HG03521 (cell line): ENCODE data around the gene CDH22.

Experiments used
- ATAC-seq: cut with Tn5 transposase; IDR thresholded peaks from one replicate; pipeline ENCODE4 v1.9.1; 2021; ENCODE audit warnings: mild to moderate bottlenecking, moderate library complexity; ENCODE audit not compliant: unreplicated experiment

Gene CDH22

DNA sequence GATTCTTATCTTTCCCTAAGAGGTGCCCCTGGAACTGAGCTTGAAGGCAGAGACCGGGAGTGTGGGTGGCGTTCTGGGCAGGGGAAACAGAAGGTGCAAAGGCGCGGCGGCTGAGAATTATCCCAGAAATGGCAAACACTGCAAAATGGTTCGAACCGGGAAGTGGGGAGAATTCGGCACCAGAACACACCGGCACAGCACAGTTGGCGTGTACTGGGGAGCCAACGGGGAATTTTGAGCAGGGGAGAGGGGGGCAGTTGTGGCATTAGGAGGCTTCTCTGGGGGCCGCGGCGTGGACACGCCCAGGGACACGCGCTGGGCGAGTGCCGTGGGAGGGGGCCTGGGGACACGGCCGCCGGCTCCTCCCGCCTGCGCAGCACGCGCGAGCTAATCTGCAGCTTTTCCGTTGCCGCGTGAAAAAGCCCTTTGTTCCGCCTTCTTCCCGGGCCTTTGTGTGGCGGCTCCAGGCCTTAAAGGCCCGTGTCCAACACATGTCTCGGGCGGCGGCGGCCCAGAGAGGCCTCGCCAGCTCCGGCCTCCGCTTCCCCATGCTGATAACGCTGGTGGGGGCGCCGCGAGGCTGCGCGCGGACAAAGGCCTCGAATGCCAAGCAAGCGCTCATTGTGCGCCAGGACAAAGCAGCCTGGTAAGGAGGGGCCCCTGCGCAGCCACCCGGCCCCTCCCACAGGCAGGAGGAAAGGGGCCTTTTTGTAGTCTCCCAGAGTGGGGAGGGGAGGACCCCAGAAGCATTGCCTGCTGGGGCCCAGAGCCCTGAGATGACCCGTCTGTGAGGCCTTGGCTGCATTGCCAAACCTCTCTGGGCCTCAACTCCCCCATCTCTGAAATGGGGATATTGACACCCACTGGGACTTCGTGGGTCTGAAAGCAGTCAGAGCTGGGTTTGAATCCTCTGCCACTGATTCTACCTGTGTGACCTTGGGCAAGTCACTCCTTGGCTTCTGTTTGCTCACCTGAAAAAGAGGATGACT is 107.4 kb downstream of the CDH22 start:
- no peak for ATAC-seq

DNA sequence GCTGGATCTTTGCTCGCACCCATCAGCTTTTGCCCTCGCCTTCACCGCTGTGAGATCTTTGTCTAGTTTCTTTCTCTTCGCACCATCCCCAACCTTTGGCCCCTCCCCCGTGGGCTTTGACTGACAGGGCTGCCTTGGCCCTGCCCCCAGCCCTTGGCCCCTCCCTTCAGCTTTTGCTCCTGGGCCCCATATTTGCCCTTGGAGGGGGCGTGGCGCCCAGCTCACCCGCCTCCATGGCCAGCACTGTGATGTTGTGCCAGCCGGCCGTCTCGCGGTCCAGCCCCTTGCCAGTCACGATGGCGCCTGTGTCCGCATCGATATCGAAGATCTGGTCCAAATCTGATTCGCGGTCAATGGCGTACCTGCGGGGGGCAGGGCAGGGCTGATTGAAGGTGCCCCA is 109.1 kb downstream of the CDH22 start:
- no peak for ATAC-seq

DNA sequence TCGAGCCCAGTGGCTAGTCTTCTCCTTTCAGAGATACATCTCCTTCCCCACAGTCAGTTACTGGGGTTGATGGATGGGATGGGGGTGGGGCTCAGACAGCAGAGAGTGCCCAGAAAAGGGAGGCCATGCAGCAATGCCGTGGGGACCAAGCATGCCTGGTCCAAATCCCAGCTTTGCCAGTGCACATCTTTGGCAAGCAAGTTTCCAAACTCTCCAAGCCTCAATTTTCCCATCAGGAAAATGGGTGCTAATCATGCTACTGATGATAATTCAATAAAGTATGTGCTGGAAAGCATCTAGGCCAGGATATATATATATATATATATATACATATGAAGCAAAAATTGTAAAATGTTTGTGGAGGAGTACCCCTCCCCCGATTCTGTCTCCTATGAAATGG is 111.3 kb downstream of the CDH22 start:
- ATAC-seq: no peak

DNA sequence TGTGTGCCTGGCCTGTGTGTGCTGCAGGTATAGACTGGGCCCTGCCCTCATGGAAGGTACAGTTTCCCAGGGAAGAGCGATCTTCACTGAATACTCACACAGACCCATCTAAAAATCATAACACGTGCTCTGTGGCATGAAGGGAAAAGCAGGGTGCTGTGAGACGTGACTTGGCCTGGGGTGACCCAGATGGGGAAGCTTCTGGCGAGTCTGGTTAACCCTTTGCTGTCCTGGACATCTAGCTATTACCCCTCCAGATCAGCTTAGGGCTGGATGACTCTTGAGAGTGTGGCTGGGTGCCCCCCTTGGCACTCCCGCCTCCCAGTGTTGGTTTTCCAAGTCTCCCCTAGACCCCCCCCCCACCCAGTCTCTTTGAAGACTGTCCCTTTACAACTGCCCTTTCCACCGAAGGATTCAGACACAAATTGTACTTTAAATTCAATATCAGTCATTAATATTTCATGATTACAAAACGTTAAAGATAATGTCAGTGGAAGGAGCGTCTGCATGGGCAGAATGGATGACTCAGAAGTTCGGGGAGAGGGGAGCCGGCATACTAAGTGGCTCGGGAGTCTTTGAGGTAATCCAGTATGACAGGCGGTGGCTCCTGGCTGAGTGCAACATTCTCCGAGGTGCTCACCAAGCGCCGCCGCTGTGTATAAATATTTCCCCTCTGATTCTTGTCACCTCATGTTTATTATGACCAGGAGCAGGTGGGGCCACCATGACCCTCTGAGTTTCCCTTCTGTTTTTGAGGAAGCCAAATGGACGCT is 112.8 kb downstream of the CDH22 start:
- ATAC-seq: no peak

DNA sequence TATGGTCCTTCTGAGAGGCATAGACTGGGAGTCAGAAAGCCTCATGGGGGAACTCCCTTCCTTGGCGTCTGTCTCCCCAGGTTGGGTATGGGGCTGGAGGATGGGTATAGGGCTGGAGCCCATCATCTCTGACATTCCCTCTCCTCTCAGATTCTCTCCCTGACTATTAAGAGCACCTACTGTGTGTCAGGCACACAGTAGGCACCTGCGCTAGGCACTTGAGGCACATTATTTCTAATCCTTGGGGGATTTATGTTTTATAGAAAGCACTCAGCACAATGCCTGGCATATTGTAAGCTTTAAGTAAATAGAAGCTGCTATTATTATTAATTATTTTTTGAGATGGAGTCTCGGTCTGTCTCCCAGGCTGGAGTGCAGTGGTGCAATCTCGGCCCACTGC is 113.9 kb downstream of the CDH22 start:
- ATAC-seq: no peak

DNA sequence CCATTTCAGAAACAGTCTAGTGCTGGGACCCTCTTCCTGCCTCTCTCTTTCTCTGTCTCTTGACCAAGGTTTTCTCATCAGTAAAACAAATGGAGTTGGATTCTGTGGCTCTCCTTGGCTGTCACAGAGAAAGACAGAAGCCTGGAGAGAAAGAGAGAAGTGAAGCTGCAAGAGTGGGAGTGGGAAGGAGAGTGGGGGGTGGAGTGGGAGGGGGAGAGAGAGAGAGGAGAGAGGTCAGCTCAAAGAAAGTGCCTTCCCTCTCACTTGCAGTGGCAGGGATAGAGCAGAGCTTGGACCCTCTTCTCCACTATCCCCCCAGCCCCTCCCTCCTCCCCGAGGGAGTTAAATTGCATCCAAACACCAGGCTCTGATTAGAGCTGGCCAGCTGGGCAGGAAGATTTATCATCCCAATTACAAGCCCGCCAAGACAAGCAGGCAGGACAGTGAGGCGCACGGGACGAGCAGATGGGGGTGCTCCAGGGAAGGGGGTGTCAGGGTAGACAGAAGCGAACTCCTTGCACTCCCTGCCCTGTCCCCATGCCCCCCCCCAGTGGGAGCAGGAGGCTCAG is 115.8 kb downstream of the CDH22 start:
- no peak for ATAC-seq

DNA sequence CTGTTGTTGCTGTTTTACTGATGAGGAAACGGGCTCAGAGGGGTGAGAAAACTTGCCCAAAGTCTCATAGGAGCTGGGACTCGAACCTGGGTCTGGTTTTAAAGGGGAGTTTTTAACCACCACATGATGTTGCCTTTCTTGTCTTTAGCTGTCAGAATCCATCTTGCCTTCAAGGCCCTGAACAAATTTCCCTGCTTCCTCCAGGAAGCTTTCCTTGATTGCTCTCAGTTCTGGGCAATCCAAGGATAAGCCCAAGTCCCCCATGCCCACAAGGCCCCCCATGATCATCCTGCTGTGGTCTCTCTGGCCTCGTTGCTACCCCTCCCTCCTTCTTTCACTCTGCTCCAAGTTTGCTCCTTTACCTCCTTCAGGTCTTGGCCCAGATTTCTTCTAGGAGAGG is 116.7 kb downstream of the CDH22 start:
- ATAC-seq: no peak

DNA sequence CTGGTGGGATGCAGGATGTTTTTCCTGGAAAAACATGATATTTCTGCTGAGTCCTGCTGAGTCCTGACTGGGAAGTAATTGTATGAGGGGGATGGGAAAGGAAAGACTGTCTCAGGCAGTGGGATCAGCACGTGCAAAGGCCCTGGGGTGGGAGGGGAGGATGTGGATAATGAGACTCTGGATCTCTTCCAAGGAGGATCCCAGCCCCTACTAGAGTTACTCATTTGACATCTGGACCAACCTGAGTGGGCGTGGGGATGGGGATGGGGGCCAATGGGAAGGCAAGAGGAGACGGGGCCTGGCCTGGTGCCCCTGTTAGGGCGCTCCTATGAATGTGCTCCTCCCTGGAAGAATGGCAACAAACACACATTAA is 117.1 kb downstream of the CDH22 start:
- no peak for ATAC-seq

DNA sequence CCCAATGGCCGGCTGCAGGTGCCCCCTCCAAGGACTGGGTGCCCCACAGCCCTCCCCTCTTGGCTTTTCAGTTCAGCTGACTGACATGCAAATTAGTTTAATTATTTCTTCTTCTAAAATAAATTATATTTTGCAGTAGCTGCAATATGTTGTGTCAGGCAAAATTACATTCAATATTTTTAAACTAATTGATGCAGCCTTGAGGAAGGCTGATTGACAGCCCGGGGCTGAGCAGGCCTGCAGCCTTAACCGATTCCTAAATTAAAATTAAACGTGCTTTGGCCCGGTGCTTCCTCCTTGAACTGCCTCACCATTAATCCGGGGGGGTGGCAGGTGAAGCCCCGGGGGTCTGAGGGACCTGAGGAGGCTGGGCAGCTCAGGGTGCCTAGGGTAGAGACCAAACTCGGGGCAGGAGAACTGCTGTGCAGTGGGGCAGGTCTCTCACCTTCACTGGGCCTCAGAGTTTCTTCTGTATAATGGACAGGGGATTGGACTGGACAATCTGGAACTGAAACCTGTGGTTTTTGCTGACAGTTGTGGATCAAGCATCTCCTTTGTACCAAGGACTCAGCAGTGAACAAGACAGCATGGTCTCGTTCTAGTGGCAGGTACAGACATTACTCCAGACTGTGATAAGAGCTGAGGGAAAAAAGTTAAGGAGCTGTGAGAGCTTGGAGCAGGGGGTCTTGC is 117.7 kb downstream of the CDH22 start:
- ATAC-seq: no peak

DNA sequence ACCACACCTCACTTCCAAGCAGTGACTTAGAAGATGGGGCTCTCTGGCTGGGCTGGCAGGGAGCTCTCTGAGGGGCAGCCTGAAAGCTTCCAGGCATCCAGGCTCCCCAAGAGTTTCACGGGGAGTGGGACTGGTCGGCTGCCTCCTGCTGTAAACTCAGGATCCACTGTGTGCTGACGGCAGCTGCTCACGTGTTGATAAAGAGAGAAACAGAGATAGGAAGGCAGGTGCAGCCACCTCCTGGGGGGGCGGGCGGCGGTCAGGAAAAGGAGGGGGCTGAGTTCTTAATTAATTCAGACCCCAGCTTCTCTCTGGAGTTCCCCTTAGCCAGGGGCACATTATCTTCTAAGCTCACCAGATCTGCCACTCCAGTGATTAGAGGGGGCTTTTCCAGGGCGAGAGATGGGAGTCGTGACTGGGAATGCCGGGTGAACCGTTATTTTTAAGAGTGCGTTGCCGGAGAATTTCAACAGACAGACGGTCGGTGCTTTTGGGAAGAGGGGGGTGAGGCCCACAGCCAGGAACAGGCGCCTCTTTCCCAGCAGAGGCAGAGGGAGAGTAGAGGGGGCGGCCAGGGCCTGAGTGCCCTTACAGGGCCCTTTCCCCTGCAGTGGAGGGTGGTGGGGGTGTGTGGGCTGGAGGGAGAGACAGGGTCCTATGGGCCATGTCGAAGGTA is 119.3 kb downstream of the CDH22 start:
- no peak for ATAC-seq

DNA sequence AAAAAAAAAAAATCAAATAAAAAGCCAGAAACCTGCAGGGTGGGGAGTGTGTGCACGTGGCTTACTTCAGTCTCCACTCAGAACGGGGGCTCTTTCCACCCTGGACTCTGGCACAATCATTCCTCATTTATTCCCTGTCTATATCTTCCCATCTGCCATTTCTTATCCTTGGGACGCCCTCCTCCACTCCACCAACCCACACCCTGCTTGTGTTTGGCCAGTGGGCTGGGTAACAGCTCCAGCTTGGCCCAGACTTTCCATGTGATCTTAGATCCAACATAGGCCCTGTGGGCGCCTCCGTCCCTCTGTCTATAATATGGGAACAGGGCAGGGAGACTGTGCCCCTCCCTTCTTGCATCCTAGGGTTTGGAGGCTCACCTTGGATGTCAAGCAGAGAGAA is 122.1 kb downstream of the CDH22 start:
- ATAC-seq: no peak

DNA sequence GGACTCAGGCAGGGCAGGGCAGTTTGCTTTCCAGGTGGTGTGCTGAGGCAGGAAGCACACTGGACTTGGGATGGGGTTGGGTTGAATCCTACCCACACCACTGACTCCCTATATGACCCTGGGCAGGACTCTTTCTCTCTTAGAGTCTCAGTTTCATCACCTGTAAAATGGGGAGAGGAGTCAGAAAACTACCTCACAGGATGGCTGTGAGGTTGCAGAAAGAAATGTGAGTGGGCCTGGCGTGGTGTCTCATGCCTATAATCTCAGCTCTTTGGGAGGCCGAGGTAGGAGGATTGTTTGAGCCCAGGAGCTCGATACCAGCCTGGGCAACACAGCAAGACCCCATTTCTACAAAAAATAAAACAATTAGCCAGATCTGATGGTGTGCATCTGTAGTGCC is 122.9 kb downstream of the CDH22 start:
- no peak for ATAC-seq

DNA sequence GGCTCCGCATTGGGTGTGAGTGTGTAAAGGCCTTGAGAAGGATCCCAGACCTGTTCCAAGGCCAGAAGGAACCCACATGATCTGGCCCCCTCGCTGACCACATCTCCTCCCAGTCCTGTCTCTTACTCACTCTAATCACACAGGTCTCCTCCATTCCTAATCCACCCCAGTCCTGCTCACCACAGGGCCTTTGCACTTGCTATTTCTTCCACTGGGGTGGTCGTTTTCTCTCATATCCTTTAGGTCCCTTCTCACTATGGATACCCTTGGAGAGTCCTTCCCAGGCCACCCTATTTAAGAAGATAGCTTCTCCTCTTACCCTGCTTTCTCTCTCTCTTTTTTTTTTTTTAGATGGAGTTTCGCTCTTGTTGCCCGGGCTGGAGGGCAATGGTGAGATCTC is 124.5 kb downstream of the CDH22 start:
- ATAC-seq: no peak

DNA sequence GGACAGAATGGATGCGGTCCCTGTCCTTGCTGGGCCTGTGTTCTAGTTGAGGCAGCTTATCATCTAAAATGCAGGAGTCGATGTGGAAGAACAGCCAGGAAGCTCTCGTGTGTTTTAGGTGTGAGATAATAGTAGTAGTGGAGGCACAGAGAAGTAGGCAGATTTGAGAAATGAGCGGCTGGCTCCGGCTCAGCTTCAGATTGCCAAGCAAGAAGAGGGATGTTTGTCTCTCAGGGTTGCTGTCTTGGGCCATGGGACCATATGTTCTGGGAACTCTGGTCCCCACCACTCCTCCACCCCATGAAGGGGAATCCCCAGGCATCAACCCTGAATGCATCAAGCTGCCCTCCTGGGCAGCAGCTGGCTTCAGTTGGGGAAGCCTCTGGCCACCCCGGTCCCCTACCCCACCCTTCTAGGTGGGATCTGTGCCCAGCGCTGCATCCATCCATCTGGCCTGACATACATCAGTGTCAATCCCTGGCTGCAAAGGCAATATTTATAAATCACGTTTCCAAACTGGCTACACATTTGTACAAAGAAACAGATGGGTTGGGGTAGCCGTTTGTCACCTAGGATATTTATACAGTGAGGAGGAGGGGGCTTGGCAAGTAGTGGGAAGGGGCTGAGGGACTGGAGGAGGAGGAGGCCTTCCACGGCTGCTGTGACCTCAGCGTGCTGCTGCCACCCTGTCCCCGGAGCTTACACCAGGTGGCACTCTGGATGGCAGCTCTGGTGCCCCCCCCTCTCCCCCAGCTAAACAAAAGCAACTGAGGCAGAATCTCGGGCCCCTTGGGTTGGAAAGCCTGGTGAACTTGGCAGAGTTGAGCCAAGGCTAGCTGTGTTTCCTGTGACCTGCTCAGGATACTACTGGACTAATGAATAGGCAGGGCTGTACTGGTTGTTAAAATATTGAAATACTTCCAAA is 125.8 kb downstream of the CDH22 start:
- no peak for ATAC-seq

DNA sequence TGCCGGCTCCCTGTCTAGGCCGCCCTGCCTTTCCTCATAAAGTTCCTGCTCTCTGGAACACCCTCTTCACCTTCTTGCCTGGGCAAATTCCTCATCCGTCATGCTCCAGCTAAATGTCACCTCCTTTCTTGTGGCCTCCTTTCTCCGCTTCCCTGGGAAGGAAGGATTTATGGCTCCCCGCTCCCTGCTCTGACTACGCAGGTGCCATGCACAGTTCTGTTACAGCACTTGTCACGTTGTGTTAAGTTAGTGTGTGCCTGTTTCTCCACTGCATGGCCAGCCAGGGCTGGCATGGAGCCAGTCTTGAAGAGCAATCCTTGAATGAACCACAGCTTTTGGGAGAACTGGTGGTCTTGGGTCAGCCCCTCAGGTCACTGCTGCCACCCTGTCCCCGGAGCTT is 128.4 kb downstream of the CDH22 start:
- no peak for ATAC-seq

DNA sequence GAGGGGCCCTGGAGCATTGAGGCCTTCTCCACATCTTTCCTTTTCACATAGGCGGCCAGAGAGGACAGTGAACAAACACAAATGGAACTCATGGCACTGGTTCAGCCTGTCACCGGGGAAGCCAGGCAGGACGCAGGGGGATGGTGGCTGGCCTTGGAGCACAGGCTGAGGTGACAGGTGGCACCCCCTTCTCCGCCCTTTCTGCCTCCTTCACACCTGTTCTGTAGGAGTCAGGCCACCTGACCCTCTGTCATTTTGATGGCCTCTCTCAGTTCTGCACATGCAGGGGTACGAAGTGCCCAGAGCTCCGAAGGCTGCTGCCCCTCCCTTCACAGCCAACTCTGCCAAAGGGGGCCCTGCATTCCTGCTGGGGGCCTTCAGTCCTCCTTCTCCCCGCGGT is 129.4 kb downstream of the CDH22 start:
- no peak for ATAC-seq

DNA sequence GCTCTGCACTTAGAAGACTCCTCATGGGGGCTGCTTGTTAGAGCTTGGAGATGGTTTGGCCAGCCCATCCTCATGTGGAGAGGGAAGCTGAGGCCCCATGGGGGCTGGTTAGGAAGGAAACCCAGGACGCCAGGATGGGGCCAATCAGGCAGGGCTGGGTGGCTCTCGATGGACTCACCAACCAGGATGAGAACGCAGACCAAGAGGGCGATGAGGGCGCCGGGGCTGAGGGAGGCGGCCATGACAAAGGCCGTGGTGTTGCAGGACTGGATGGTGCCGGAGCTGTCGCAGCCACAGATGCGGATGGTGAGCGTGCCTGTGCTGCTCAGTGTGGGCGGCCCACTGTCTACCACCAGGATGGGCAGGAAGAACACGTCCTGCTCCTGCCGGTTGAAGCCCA is 130.5 kb downstream of the CDH22 start:
- ATAC-seq: no peak

DNA sequence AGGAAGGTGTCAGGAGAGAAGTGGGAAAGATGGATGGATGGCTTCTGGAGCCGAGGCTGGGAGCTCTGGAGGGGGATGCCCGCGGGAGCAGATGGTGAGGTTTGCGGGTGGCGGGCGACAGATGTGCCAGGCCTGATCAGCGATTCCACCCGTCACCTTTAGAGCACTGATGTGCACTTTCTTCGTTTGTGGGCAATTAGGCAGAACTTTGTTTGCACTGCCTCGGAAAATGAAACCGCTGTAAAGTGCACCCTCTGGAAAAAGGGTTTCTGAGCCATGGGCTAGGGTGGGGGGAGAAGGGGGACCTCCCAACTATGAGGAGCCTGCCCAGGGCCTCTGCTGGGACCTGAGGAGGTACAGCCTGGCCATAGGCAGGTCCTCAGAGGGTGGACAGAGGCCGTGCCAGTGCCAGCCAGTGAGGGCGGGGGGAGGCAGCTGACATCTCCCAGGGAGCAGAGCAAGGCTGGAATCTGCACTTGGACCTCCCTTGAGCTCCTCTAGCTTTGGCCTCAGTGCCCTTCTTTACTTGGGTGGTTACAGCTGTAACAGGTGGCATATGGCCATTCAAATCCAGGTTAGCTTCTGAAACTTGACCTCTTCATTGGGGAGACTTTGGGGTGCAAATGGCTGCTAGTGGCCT is 131.4 kb downstream of the CDH22 start:
- ATAC-seq: no peak

DNA sequence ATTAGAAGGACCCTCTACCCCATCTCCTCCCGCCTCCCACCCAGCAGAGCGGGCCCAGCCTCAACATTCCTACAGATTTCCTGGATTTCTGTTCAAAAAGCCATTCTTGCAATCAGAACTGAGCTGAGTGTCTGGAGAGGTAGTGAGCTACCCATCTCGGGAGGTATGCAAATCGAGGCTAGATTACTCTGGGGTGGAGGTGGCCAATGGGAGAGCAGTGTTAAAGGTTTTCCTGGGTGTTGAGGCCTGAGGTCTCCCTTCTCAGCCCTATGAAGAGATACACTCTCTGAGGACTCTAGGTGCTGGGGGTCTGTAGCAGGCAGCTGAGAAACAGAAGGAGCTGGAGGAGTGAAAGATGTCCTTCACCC is 133.2 kb downstream of the CDH22 start:
- ATAC-seq: no peak
